Neuronal stem cell (in vitro differentiated cells): ENCODE results near the gene SLX9.

Experiments used
- DNase-seq: peaks from one replicate; pipeline ENCODE4 v3.0.0-alpha.2; 2013; ENCODE audit warnings: low spot score
- H2AFZ ChIP-seq: one replicate; pipeline ENCODE4 v1.6.1; 2013; ENCODE audit warnings: mild to moderate bottlenecking, low read length, inconsistent platforms
- H2AK5ac ChIP-seq: 2 replicates; pipeline ENCODE4 v1.6.1; 2013; ENCODE audit warnings: low read depth, mild to moderate bottlenecking, inconsistent platforms, low read length, moderate library complexity, mixed read lengths
- H2BK120ac ChIP-seq: 2 replicates; pipeline ENCODE4 v1.6.1; 2013; ENCODE audit warnings: low read depth, mild to moderate bottlenecking, inconsistent platforms, low read length, moderate library complexity, mixed read lengths
- H2BK12ac ChIP-seq: one replicate; pipeline ENCODE4 v1.6.1; 2013; ENCODE audit warnings: low read length, inconsistent platforms
- H2BK15ac ChIP-seq: 2 replicates; pipeline ENCODE4 v1.6.1; 2013; ENCODE audit warnings: mild to moderate bottlenecking, low read length, inconsistent platforms, mixed read lengths
- H2BK5ac ChIP-seq: one replicate; pipeline ENCODE4 v1.6.1; 2013; ENCODE audit warnings: inconsistent platforms, mild to moderate bottlenecking, low read length, moderate library complexity
- H3K14ac ChIP-seq: one replicate; pipeline ENCODE4 v1.6.1; 2013; ENCODE audit warnings: low read length, inconsistent platforms
- H3K18ac ChIP-seq: 2 replicates; pipeline ENCODE4 v1.6.1; 2013; ENCODE audit warnings: low read length, inconsistent platforms
- H3K23ac ChIP-seq: 2 replicates; pipeline ENCODE4 v1.6.1; 2013; ENCODE audit warnings: low read depth, mild to moderate bottlenecking, mixed read lengths, low read length, inconsistent platforms; ENCODE audit not compliant: poor library complexity
- H3K27ac ChIP-seq: replicated peaks from 3 replicates; pipeline ENCODE4 v1.5.1; 2013; ENCODE audit warnings: low read length, inconsistent platforms
- H3K27me3 ChIP-seq, 3 experiments: 2 replicates each; pipeline ENCODE4 v1.6.1; 2013; ENCODE audit warnings: low read length in 3 of 3, mild to moderate bottlenecking in 2 of 3, inconsistent platforms in 1 of 3, low read depth in 1 of 3, mixed read lengths in 1 of 3, moderate library complexity in 1 of 3; ENCODE audit not compliant: control insufficient read depth in 3 of 3, insufficient read depth in 3 of 3
- H3K36me3 ChIP-seq, 2 donors: replicated peaks in 1 of 2; 2 replicates each; pipeline ENCODE4 v1.6.1; 2013; ENCODE audit warnings: low read length in 2 of 2; ENCODE audit not compliant: control insufficient read depth in 2 of 2, insufficient read depth in 2 of 2
- H3K4ac ChIP-seq: 2 replicates; pipeline ENCODE4 v1.6.1; 2013; ENCODE audit warnings: inconsistent platforms, mild to moderate bottlenecking, low read length, moderate library complexity
- H3K4me1 ChIP-seq, 2 donors: 1 replicate in 1 of 2; 2 replicates in 1 of 2; pipeline ENCODE4 v1.6.1; 2013; ENCODE audit warnings: low read length in 2 of 2, low read depth in 1 of 2; ENCODE audit not compliant: control insufficient read depth in 2 of 2, insufficient read depth in 1 of 2
- H3K4me2 ChIP-seq: one replicate; pipeline ENCODE4 v1.6.1; 2013; ENCODE audit warnings: mild to moderate bottlenecking, low read length, inconsistent platforms; ENCODE audit not compliant: insufficient read depth, poor library complexity, severe bottlenecking
- H3K4me3 ChIP-seq, 2 donors: 2 replicates each; pipeline ENCODE4 v1.5.1; 2013; ENCODE audit warnings: low read length in 2 of 2, mild to moderate bottlenecking in 2 of 2, inconsistent platforms in 1 of 2, moderate library complexity in 1 of 2
- H3K79me1 ChIP-seq: one replicate; pipeline ENCODE4 v1.6.1; 2013; ENCODE audit warnings: low read depth, mild to moderate bottlenecking, inconsistent platforms, low read length, moderate library complexity
- H3K9ac ChIP-seq: one replicate; pipeline ENCODE4 v1.6.1; 2013; ENCODE audit warnings: mild to moderate bottlenecking, low read depth, low read length, inconsistent platforms; ENCODE audit not compliant: poor library complexity
- H3K9me3 ChIP-seq, 2 donors: replicated peaks in 1 of 2; 2 replicates each; pipeline versions ENCODE3 to v1.6.1; 2013; ENCODE audit warnings: low read length in 2 of 2, mild to moderate bottlenecking in 2 of 2, inconsistent platforms in 1 of 2, low read depth in 1 of 2, mixed read lengths in 1 of 2, moderate library complexity in 1 of 2; ENCODE audit not compliant: control insufficient read depth in 2 of 2, insufficient read depth in 1 of 2
- H4K8ac ChIP-seq: one replicate; pipeline ENCODE4 v1.6.1; 2013; ENCODE audit warnings: low read depth, mild to moderate bottlenecking, inconsistent platforms, low read length, moderate library complexity
- H4K91ac ChIP-seq: one replicate; pipeline ENCODE4 v1.6.1; 2013; ENCODE audit warnings: low read length, low read depth, mild to moderate bottlenecking, inconsistent platforms; ENCODE audit not compliant: poor library complexity
- WGBS, 2 donors: extraction: QIAGEN DNeasy Blood & Tissue Kit; methylation state at CpG; one replicate each; pipeline ENCODE4 v1.1.7; 2013; ENCODE audit warnings: missing lambda C conversion rate in 2 of 2, mixed read lengths in 1 of 2; ENCODE audit not compliant: insufficient read length in 2 of 2, insufficient replicate concordance in 1 of 2; ENCODE audit errors: extremely low coverage in 2 of 2; 5-methylcytosine and 5-hydroxymethylcytosine counted together

SLX9 gene

GRCh38 chr21:44959376-44960091 lies 19.7 kb downstream of the SLX9 start:
- Histone ChIP-seq H3K23ac (no peak overlapping the region), H3K18ac (peak overlapping the region; percentile 85), H3K4me2 (no peak overlapping the region), H3K27ac (peak overlapping the region; percentile 56), H3K36me3 (peaks cover 22 to 64% of the 10 kb centered on the region in 2 donors), H2BK15ac (peak overlapping the region; percentile 53), H4K91ac (no peak overlapping the region), H4K8ac (peak overlapping the region; percentile 19), H2BK12ac (no peak overlapping the region), H3K4ac (peak overlapping the region; percentile 38), H2BK120ac (peak overlapping the region; percentile 95), H3K4me1 (peaks cover 11 to 42% of the 10 kb centered on the region in 2 donors), H3K27me3 (no peaks in the 10 kb centered on the region), H3K9me3 (peaks cover 0 to 2% of the 10 kb centered on the region in 2 donors), H3K4me3 (no peak overlapping the region), H2AFZ (no peak overlapping the region), H2BK5ac (peak overlapping the region; percentile 47), H2AK5ac (peak overlapping the region; percentile 53), H3K79me1 (peaks cover 14% of the 10 kb centered on the region), H3K9ac (no peak overlapping the region), H3K14ac (peak overlapping the region; percentile 26)
- DNase-seq, result no peak
- WGBS, 2 donors, result no CpG with 5 or more reads among the region's 26 CpGs

GRCh38 chr21:44960141-44961092 lies 20.6 kb downstream of the SLX9 start:
- Histone ChIP-seq H3K4ac (no peak overlapping the region), H3K23ac (peak overlapping the region; percentile 77), H3K79me1 (peaks cover 11% of the 10 kb centered on the region), H3K36me3 (peaks cover 19 to 71% of the 10 kb centered on the region in 2 donors), H2AK5ac (peak overlapping the region; percentile 53), H2AFZ (no peak overlapping the region), H3K27ac (no peak overlapping the region), H3K14ac (peak overlapping the region; percentile 26), H3K4me1 (peaks cover 11 to 39% of the 10 kb centered on the region in 2 donors), H4K91ac (peak overlapping the region; percentile 16), H3K18ac (peak overlapping the region; percentile 85), H2BK15ac (peak overlapping the region; percentile 53), H3K9ac (no peak overlapping the region), H2BK5ac (peak overlapping the region; percentile 47), H3K9me3 (peaks cover 0 to 2% of the 10 kb centered on the region in 2 donors), H3K27me3 (no peaks in the 10 kb centered on the region), H3K4me2 (no peak overlapping the region), H3K4me3 (no peak overlapping the region), H2BK12ac (no peak overlapping the region), H2BK120ac (peak overlapping the region; percentile 95), H4K8ac (no peak overlapping the region)
- no CpG with 5 or more reads among the region's 23 CpGs for WGBS, 2 donors
- no peak for DNase-seq

GRCh38 chr21:44962403-44962966 lies 22.7 kb downstream of the SLX9 start:
- Histone ChIP-seq H3K4me1 (peaks cover 11 to 30% of the 10 kb centered on the region in 2 donors), H3K9me3 (peaks cover 0 to 2% of the 10 kb centered on the region in 2 donors), H3K79me1 (peaks cover 6% of the 10 kb centered on the region), H2BK15ac (no peak overlapping the region), H4K91ac (no peak overlapping the region), H3K4ac (no peak overlapping the region), H3K18ac (no peak overlapping the region), H2BK120ac (no peak overlapping the region), H3K4me2 (no peak overlapping the region), H2AK5ac (no peak overlapping the region), H3K23ac (no peak overlapping the region), H3K27me3 (no peaks in the 10 kb centered on the region), H2BK5ac (no peak overlapping the region), H4K8ac (no peak overlapping the region), H3K36me3 (peaks cover 14 to 68% of the 10 kb centered on the region in 2 donors), H3K4me3 (no peak overlapping the region), H2BK12ac (no peak overlapping the region), H3K27ac (no peak overlapping the region), H2AFZ (no peak overlapping the region), H3K9ac (no peak overlapping the region), H3K14ac (no peak overlapping the region)
- DNase-seq, result no peak
- no CpG with 5 or more reads among the region's 9 CpGs for WGBS, 2 donors
